ENCODE data around the gene FAM13C.
"Not testable (repeated sequence)": the region's sequence is repeated elsewhere in the genome, so short reads cannot be mapped to it uniquely, and the experiment has no call there.

Gene FAM13C

GRCh38 chr10:59225211-59225610, 137.1 kb downstream of the FAM13C start:
- H3K4me3 ChIP-seq (replicated peaks; ENCODE audit: low read depth, low read length) = no peak overlapping the region
- TF ChIP-seq CTCF (IDR thresholded peaks at IDR 0.05; ENCODE audit: low read length, missing control alignments) = no peak
- no peak for DNase-seq (ENCODE audit: low read depth)

- not testable (repeated sequence) for DNase-seq (ENCODE audit: low read depth); H3K4me3 ChIP-seq (replicated peaks; ENCODE audit: low read depth, low read length)
These were observed 138.8 kb downstream of the FAM13C start for GRCh38 chr10:59223597-59223996.

- DNase-seq (ENCODE audit: low read depth) = no peak
- H3K4me3 ChIP-seq (replicated peaks; ENCODE audit: low read depth, low read length) = no peak overlapping the region
- TF ChIP-seq CTCF (IDR thresholded peaks at IDR 0.05; ENCODE audit: low read length, missing control alignments) = no peak
These were observed 139.6 kb downstream of the FAM13C start for GRCh38 chr10:59222788-59223187.

GRCh38 chr10:59216178-59216869, 146.0 kb downstream of the FAM13C start:
- H3K4me3 ChIP-seq (replicated peaks; ENCODE audit: low read depth, low read length) = no peak overlapping the region
- no peak for DNase-seq (ENCODE audit: low read depth)
- no peak for TF ChIP-seq CTCF (IDR thresholded peaks at IDR 0.05; ENCODE audit: low read length, missing control alignments)

GRCh38 chr10:59214160-59214559, 148.2 kb downstream of the FAM13C start:
- no peak for TF ChIP-seq CTCF (IDR thresholded peaks at IDR 0.05; ENCODE audit: low read length, missing control alignments)
- DNase-seq (ENCODE audit: low read depth) = no peak
- H3K4me3 ChIP-seq (replicated peaks; ENCODE audit: low read depth, low read length) = no peak overlapping the region

- no peak for TF ChIP-seq CTCF (IDR thresholded peaks at IDR 0.05; ENCODE audit: low read length, missing control alignments)
- no peak overlapping the region for H3K4me3 ChIP-seq (replicated peaks; ENCODE audit: low read depth, low read length)
- DNase-seq (ENCODE audit: low read depth) = no peak
These were observed 150.0 kb downstream of the FAM13C start for GRCh38 chr10:59212301-59212798.

GRCh38 chr10:59206204-59206720, 156.1 kb downstream of the FAM13C start:
- no peak for DNase-seq (ENCODE audit: low read depth)

More at GRCh38 chr10:59206204-59206720, 156.1 kb downstream of the FAM13C start:
- no peak for TF ChIP-seq CTCF (IDR thresholded peaks at IDR 0.05; ENCODE audit: low read length, missing control alignments)
- H3K4me3 ChIP-seq (replicated peaks; ENCODE audit: low read depth, low read length) = no peak overlapping the region

Measured in fibroblast of pulmonary artery (primary cell).